ENCODE results near the gene RMND5B.

GRCh38 chr5:178174456-178174855 lies 43.6 kb downstream of the RMND5B start:
- TF ChIP-seq CTCF (IDR thresholded peaks at IDR 0.05; ENCODE audit: low read depth, low read length, poor library complexity, severe bottlenecking) (no peak), EZH2phosphoT487 (IDR thresholded peaks at IDR 0.05; ENCODE audit: borderline replicate concordance, low read length) (no peak)

Measured in DOHH2 (cell line).